H9 (cell line): ENCODE measurements around the gene RAB14. TPM values are rescaled to one million over a fixed set of nuclear protein-coding genes. Genes with fewer than 3 reads are reported as not detected.

ENCODE experiments used
- DNase-seq: peaks from one replicate; pipeline ENCODE4 v3.0.0-alpha.2; 2017
- H2AFZ ChIP-seq: one replicate; pipeline ENCODE4 v1.6.1; 2013; ENCODE audit warnings: mild to moderate bottlenecking, low read length, control low read depth, moderate library complexity
- H2AK5ac ChIP-seq: 2 replicates; pipeline ENCODE4 v1.6.1; 2013; ENCODE audit warnings: low read length, control low read depth, mixed read lengths; ENCODE audit not compliant: insufficient read length
- H2BK120ac ChIP-seq: one replicate; pipeline ENCODE4 v1.6.1; 2013; ENCODE audit warnings: low read depth, mild to moderate bottlenecking, low read length, control low read depth, inconsistent platforms; ENCODE audit not compliant: poor library complexity, severe bottlenecking
- H2BK12ac ChIP-seq: 2 replicates; pipeline ENCODE4 v1.6.1; 2013; ENCODE audit warnings: low read length, control low read depth, mixed read lengths, low read depth; ENCODE audit not compliant: insufficient read length
- H2BK15ac ChIP-seq: 2 replicates; pipeline ENCODE4 v1.6.1; 2013; ENCODE audit warnings: low read depth, low read length, control low read depth
- H2BK20ac ChIP-seq: one replicate; pipeline ENCODE4 v1.6.1; 2013; ENCODE audit warnings: low read depth, mild to moderate bottlenecking, low read length, control low read depth, inconsistent platforms; ENCODE audit not compliant: poor library complexity, severe bottlenecking
- H2BK5ac ChIP-seq: 2 replicates; pipeline ENCODE4 v1.6.1; 2013; ENCODE audit warnings: low read length, control low read depth, mixed read lengths; ENCODE audit not compliant: insufficient read length
- H3K14ac ChIP-seq: 2 replicates; pipeline ENCODE4 v1.6.1; 2013; ENCODE audit warnings: low read length, control low read depth; ENCODE audit not compliant: insufficient read depth
- H3K18ac ChIP-seq: 2 replicates; pipeline ENCODE4 v1.6.1; 2013; ENCODE audit warnings: low read depth, mild to moderate bottlenecking, mixed read lengths, low read length, control low read depth; ENCODE audit not compliant: insufficient read length
- H3K23ac ChIP-seq: 2 replicates; pipeline ENCODE4 v1.6.1; 2013; ENCODE audit warnings: low read length, control low read depth, mixed read lengths, low read depth; ENCODE audit not compliant: insufficient read length
- H3K23me2 ChIP-seq: 2 replicates; pipeline ENCODE4 v1.6.1; 2013; ENCODE audit warnings: low read depth, mild to moderate bottlenecking, mixed read lengths, low read length, control low read depth; ENCODE audit not compliant: insufficient read length, poor library complexity, severe bottlenecking
- H3K27ac ChIP-seq: 2 replicates; pipeline ENCODE4 v1.5.1; 2013; ENCODE audit warnings: low read length, control low read depth, mixed read lengths, low read depth; ENCODE audit not compliant: insufficient read length
- H3K27me3 ChIP-seq: 2 replicates; pipeline ENCODE4 v1.6.1; 2013; ENCODE audit warnings: low read length, control low read depth, inconsistent platforms; ENCODE audit not compliant: insufficient read depth
- H3K4ac ChIP-seq: 2 replicates; pipeline ENCODE4 v1.6.1; 2013; ENCODE audit warnings: low read depth, mild to moderate bottlenecking, control low read depth, inconsistent platforms, low read length, moderate library complexity
- H3K4me1 ChIP-seq: 2 replicates; pipeline ENCODE4 v1.6.1; 2013; ENCODE audit warnings: low read length, control low read depth, inconsistent platforms; ENCODE audit not compliant: insufficient read depth
- H3K4me2 ChIP-seq: 2 replicates; pipeline ENCODE4 v1.6.1; 2013; ENCODE audit warnings: low read length, control low read depth, mixed read lengths; ENCODE audit not compliant: insufficient read length, insufficient read depth
- H3K56ac ChIP-seq: 2 replicates; pipeline ENCODE4 v1.6.1; 2013; ENCODE audit warnings: low read depth, mild to moderate bottlenecking, mixed read lengths, low read length, control low read depth; ENCODE audit not compliant: insufficient read length
- H3K79me1 ChIP-seq: 2 replicates; pipeline ENCODE4 v1.6.1; 2013; ENCODE audit warnings: low read depth, mild to moderate bottlenecking, moderate library complexity, low read length, control low read depth, inconsistent platforms; ENCODE audit not compliant: insufficient read depth, poor library complexity, severe bottlenecking
- H3K79me2 ChIP-seq: 2 replicates; pipeline ENCODE4 v1.6.1; 2013; ENCODE audit warnings: low read length, control low read depth, inconsistent platforms; ENCODE audit not compliant: insufficient read depth
- H3K9ac ChIP-seq: 2 replicates; pipeline ENCODE4 v1.6.1; 2013; ENCODE audit warnings: low read length, control low read depth, mixed read lengths; ENCODE audit not compliant: insufficient read length; ENCODE audit errors: extremely low read depth
- H3K9me3 ChIP-seq: one replicate; pipeline ENCODE4 v1.6.1; 2013; ENCODE audit warnings: low read depth, low read length, inconsistent platforms; ENCODE audit not compliant: control insufficient read depth
- H3T11ph ChIP-seq: one replicate; pipeline ENCODE4 v1.6.1; 2013; ENCODE audit warnings: mild to moderate bottlenecking, low read length, control low read depth, inconsistent platforms
- H4K20me1 ChIP-seq: one replicate; pipeline ENCODE4 v1.6.1; 2013; ENCODE audit not compliant: control insufficient read depth, insufficient read length, insufficient read depth
- H4K5ac ChIP-seq: 2 replicates; pipeline ENCODE4 v1.6.1; 2013; ENCODE audit warnings: low read depth, mild to moderate bottlenecking, mixed read lengths, low read length, control low read depth; ENCODE audit not compliant: insufficient read length
- H4K8ac ChIP-seq: replicated peaks from 2 replicates; pipeline ENCODE4 v1.6.1; 2013; ENCODE audit warnings: low read length, control low read depth, mixed read lengths, low read depth; ENCODE audit not compliant: insufficient read length
- H4K91ac ChIP-seq: 2 replicates; pipeline ENCODE4 v1.6.1; 2013; ENCODE audit warnings: low read depth, mild to moderate bottlenecking, moderate library complexity, mixed read lengths, low read length, control low read depth; ENCODE audit not compliant: insufficient read length
- H3K27ac Mint-ChIP-seq, 3 experiments: 2 replicates in 2 of 3; 3 replicates in 1 of 3; pipeline ENCODE4 v1.8.0; 2020 to 2021; ENCODE audit warnings: mixed read lengths in 3 of 3, mild to moderate bottlenecking in 1 of 3, moderate library complexity in 1 of 3
- H3K27me3 Mint-ChIP-seq: 2 replicates; pipeline ENCODE4 v1.8.0; 2021; ENCODE audit warnings: low read depth, mild to moderate bottlenecking, moderate library complexity, mixed read lengths
- H3K36me3 Mint-ChIP-seq, 3 experiments: 2 replicates in 2 of 3; 3 replicates in 1 of 3; pipeline ENCODE4 v1.8.0; 2020 to 2021; ENCODE audit warnings: low read depth in 3 of 3, mixed read lengths in 3 of 3; ENCODE audit not compliant: insufficient read depth in 1 of 3
- H3K4me1 Mint-ChIP-seq, 2 experiments: 2 replicates each; pipeline ENCODE4 v1.8.0; 2020; ENCODE audit warnings: mixed read lengths in 2 of 2
- H3K4me3 Mint-ChIP-seq, 2 experiments: 2 replicates in 1 of 2; 3 replicates in 1 of 2; pipeline ENCODE4 v1.8.0; 2020 to 2021; ENCODE audit warnings: mild to moderate bottlenecking in 2 of 2, mixed read lengths in 2 of 2, moderate library complexity in 1 of 2
- H3K9me3 Mint-ChIP-seq, 2 experiments: 2 replicates in 1 of 2; 3 replicates in 1 of 2; pipeline ENCODE4 v1.8.0; 2020; ENCODE audit warnings: mild to moderate bottlenecking in 2 of 2, mixed read lengths in 2 of 2, moderate library complexity in 1 of 2
- WGBS: extraction: QIAGEN DNeasy Blood & Tissue Kit; methylation state at CpG from one replicate; pipeline ENCODE4 v1.1.7; 2013; ENCODE audit warnings: missing lambda C conversion rate, low lambda C conversion rate, mixed read lengths; ENCODE audit not compliant: insufficient read length; ENCODE audit errors: extremely low coverage; 5-methylcytosine and 5-hydroxymethylcytosine counted together
- total RNA-seq: library from RNA; stranded (reverse); gene quantifications from 2 replicates; pipeline ENCODE4 v1.2.1, GENCODE V29; 2021
- TF ChIP-seq, protein P1 (sequence below): fragments of 200-600 bp; sonication (generic); conservative IDR thresholded peaks from 3 replicates; pipeline ENCODE4 v1.8.0; 2021; ENCODE audit warnings: antibody characterized with exemption, mild to moderate bottlenecking

The RAB14 gene
- total RNA-seq, 1 experiment from 2014 or later: 33.6 TPM

DNA sequence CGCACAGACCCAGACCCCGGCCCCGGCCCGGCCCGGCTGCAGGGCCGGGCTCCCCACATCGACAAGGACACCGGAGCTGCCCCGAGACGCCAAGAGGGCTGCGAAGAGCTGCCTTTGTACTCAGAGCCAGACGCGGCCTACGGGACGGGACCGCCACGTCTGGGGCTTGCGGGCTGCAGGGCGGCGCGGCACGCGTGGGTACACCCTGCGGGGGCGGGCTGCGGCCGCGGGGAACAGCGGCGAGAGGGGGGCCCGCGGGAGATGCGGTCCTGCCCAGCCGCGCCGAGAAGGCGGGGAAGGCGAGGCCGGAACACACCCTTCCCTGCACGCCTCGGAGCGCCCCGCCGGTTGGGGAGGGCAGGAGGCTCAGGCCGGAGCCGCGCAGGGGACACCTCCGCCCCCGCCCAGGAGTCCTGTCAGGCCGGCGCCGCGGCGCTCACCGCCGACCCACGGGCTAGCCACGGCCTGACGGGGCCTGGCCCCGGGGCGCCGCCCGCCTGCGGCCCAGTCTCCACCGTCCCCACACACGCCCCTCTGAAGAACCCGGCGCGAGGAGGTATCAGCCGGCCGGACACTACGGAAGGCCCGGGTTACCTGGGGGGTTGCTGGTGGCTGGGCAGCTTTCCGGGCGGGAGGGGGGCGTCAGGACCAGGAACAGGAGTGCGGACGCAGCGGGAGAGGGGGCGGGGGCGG is 478 bp downstream of the RAB14 start:
- Mint-ChIP-seq H3K36me3 (no peaks in the 10 kb centered on the region; a peak in 1 of 7 replicates), H3K27me3 (peaks cover 38% of the 10 kb centered on the region), H3K4me1 (peaks cover 25 to 37% of the 10 kb centered on the region in 2 experiments), H3K9me3 (no peaks in the 10 kb centered on the region; a peak in 1 of 5 replicates), H3K4me3 (peak overlapping the region; percentile 91 to 94), H3K27ac (peak overlapping the region in 2 of 3 experiments; percentile 55 to 93; a peak in 4 of 7 replicates)
- Histone ChIP-seq H2BK12ac (no peak overlapping the region), H2BK120ac (no peak overlapping the region), H3K23ac (no peak overlapping the region), H3K27me3 (no peaks in the 10 kb centered on the region), H2AFZ (no peak overlapping the region), H2BK15ac (no peak overlapping the region), H3K9me3 (no peaks in the 10 kb centered on the region), H3K79me2 (peaks cover 15% of the 10 kb centered on the region; the same call in 1 of the 2 replicates), H4K5ac (no peak overlapping the region), H4K91ac (no peak overlapping the region), H2BK5ac (no peak overlapping the region), H3K18ac (peak overlapping the region; percentile 65), H3K79me1 (no peaks in the 10 kb centered on the region), H4K8ac (no peak overlapping the region), H3K4me2 (peak overlapping the region; percentile 98), H3T11ph (no peak overlapping the region), H3K23me2 (peaks cover 9% of the 10 kb centered on the region), H2BK20ac (no peak overlapping the region), H4K20me1 (no peaks in the 10 kb centered on the region), H3K27ac (no peak overlapping the region), H2AK5ac (no peak overlapping the region), H3K4ac (no peak overlapping the region), H3K56ac (no peak overlapping the region), H3K4me1 (no peaks in the 10 kb centered on the region), H3K9ac (peak overlapping the region; percentile 42), H3K14ac (peak overlapping the region; percentile 51)
- no peak for DNase-seq
- TF ChIP-seq, protein P1, sequence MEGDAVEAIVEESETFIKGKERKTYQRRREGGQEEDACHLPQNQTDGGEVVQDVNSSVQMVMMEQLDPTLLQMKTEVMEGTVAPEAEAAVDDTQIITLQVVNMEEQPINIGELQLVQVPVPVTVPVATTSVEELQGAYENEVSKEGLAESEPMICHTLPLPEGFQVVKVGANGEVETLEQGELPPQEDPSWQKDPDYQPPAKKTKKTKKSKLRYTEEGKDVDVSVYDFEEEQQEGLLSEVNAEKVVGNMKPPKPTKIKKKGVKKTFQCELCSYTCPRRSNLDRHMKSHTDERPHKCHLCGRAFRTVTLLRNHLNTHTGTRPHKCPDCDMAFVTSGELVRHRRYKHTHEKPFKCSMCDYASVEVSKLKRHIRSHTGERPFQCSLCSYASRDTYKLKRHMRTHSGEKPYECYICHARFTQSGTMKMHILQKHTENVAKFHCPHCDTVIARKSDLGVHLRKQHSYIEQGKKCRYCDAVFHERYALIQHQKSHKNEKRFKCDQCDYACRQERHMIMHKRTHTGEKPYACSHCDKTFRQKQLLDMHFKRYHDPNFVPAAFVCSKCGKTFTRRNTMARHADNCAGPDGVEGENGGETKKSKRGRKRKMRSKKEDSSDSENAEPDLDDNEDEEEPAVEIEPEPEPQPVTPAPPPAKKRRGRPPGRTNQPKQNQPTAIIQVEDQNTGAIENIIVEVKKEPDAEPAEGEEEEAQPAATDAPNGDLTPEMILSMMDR: no peak
- no CpG with 5 or more reads among the region's 81 CpGs for WGBS
